Neural cell (in vitro differentiated cells): Measurements from ENCODE around the gene SEC14L1. TPM values are rescaled to one million over a fixed set of nuclear protein-coding genes. Genes with fewer than 3 reads are reported as not detected.

Source experiments
- H2AFZ ChIP-seq: fragments of 200-600, 300-800 bp; sonication (generic), shearing (Covaris generic); 2 replicates; pipeline ENCODE4 v1.6.0; 2014; ENCODE audit warnings: low read depth, mild to moderate bottlenecking, antibody characterized with exemption, low read length, moderate library complexity
- H3F3A ChIP-seq: fragments of 200-600 bp; shearing (Covaris generic); 2 replicates; pipeline ENCODE4 v1.6.1; 2016; ENCODE audit warnings: mild to moderate bottlenecking, moderate library complexity, mixed read lengths, antibody characterized with exemption, low read length; ENCODE audit not compliant: insufficient read depth, poor library complexity, severe bottlenecking
- H3K27ac ChIP-seq: fragments of 200-600, 300-800 bp; sonication (generic), shearing (Covaris generic); 2 replicates; pipeline ENCODE4 v1.5.1; 2014; ENCODE audit warnings: mild to moderate bottlenecking, low read length, moderate library complexity
- H3K27me3 ChIP-seq: fragments of 300-800, 200-600 bp; sonication (generic), shearing (Covaris generic); 2 replicates; pipeline ENCODE4 v1.6.0; 2014; ENCODE audit warnings: mild to moderate bottlenecking, low read depth, low read length, moderate library complexity; ENCODE audit not compliant: insufficient read depth
- H3K36me3 ChIP-seq: fragments of 300-800, 200-600 bp; sonication (generic), shearing (Covaris generic); 2 replicates; pipeline ENCODE4 v1.5.1; 2014; ENCODE audit warnings: mild to moderate bottlenecking, antibody characterized with exemption, low read length, moderate library complexity; ENCODE audit not compliant: insufficient read depth
- H3K4me2 ChIP-seq: fragments of 300-800, 200-600 bp; sonication (generic), shearing (Covaris generic); 2 replicates; pipeline ENCODE4 v1.6.0; 2014; ENCODE audit warnings: mild to moderate bottlenecking, low read length
- H3K4me3 ChIP-seq: fragments of 300-800, 200-600 bp; sonication (generic), shearing (Covaris generic); 2 replicates; pipeline ENCODE4 v1.5.1; 2014; ENCODE audit warnings: mild to moderate bottlenecking, low read length, moderate library complexity
- H3K79me2 ChIP-seq: fragments of 200-600 bp; shearing (Covaris generic); replicated peaks from 2 replicates; pipeline ENCODE4 v1.6.0; 2014; ENCODE audit warnings: mild to moderate bottlenecking, low read length, moderate library complexity; ENCODE audit not compliant: insufficient read depth
- H3K9ac ChIP-seq: fragments of 300-800, 200-600 bp; sonication (generic), shearing (Covaris generic); 2 replicates; pipeline ENCODE4 v1.6.1; 2016; ENCODE audit warnings: mild to moderate bottlenecking, low read length, mixed read lengths
- H3K9me2 ChIP-seq: fragments of 200-600 bp; shearing (Covaris generic); 2 replicates; pipeline ENCODE4 v1.6.1; 2016; ENCODE audit warnings: mild to moderate bottlenecking, low read length, mixed read lengths; ENCODE audit not compliant: insufficient read depth
- H3K9me3 ChIP-seq: fragments of 200-600, 300-800 bp; sonication (generic), shearing (Covaris generic); 2 replicates; pipeline ENCODE4 v1.6.1; 2016; ENCODE audit warnings: mild to moderate bottlenecking, mixed run types, low read length, moderate library complexity, mixed read lengths
- H4K20me1 ChIP-seq: fragments of 200-600 bp; shearing (Covaris generic); 2 replicates; pipeline ENCODE4 v1.6.1; 2016; ENCODE audit warnings: mild to moderate bottlenecking, mixed run types; ENCODE audit not compliant: insufficient read depth
- EP300 ChIP-seq: fragments of 450-650 bp; conservative IDR thresholded peaks from 2 replicates; pipeline ENCODE4 v1.6.1; 2014; ENCODE audit warnings: antibody characterized with exemption, mild to moderate bottlenecking, moderate library complexity; ENCODE audit not compliant: poor library complexity, severe bottlenecking
- EZH2 ChIP-seq: fragments of 200-600, 300-800 bp; shearing (Covaris generic), sonication (generic); IDR thresholded peaks from 2 replicates; pipeline ENCODE4 v1.6.1; 2014; ENCODE audit warnings: antibody characterized with exemption, low read length, borderline replicate concordance, mild to moderate bottlenecking; ENCODE audit not compliant: insufficient read depth, poor library complexity, severe bottlenecking
- MXI1 ChIP-seq: fragments of 450-650 bp; conservative IDR thresholded peaks from 2 replicates; pipeline ENCODE4 v1.6.1; 2014; ENCODE audit warnings: antibody characterized with exemption, mild to moderate bottlenecking; ENCODE audit not compliant: poor library complexity, severe bottlenecking
- RAD21 ChIP-seq: fragments of 450-650 bp; conservative IDR thresholded peaks from 2 replicates; pipeline ENCODE4 v1.6.1; 2014; ENCODE audit warnings: antibody characterized with exemption, mild to moderate bottlenecking, moderate library complexity
- REST ChIP-seq: IDR thresholded peaks from 2 replicates; pipeline ENCODE4 v1.6.1; 2012; ENCODE audit warnings: borderline replicate concordance
- SMC3 ChIP-seq: fragments of 450-650 bp; conservative IDR thresholded peaks from 2 replicates; pipeline ENCODE4 v1.6.1; 2014; ENCODE audit warnings: antibody characterized with exemption, mild to moderate bottlenecking, moderate library complexity; ENCODE audit not compliant: poor library complexity
- TAF1 ChIP-seq: IDR thresholded peaks from 2 replicates; pipeline ENCODE4 v1.6.1; 2012; ENCODE audit warnings: low read depth
- polyA plus RNA-seq: library from polyadenylated mRNA; depleted of rRNA; stranded (reverse); fragments of >200 nt; gene quantifications from 2 replicates; pipeline ENCODE4 v1.2.3, GENCODE V29; 2014
- TF ChIP-seq, protein P1 (sequence below): fragments of 450-650 bp; IDR thresholded peaks from 2 replicates; pipeline ENCODE4 v1.5.1; 2014; ENCODE audit warnings: antibody characterized with exemption, mild to moderate bottlenecking, moderate library complexity; ENCODE audit not compliant: poor library complexity, severe bottlenecking

SEC14L1 gene
- polyA plus RNA-seq, 1 donor from 2014 or later: 40.4 TPM

DNA sequence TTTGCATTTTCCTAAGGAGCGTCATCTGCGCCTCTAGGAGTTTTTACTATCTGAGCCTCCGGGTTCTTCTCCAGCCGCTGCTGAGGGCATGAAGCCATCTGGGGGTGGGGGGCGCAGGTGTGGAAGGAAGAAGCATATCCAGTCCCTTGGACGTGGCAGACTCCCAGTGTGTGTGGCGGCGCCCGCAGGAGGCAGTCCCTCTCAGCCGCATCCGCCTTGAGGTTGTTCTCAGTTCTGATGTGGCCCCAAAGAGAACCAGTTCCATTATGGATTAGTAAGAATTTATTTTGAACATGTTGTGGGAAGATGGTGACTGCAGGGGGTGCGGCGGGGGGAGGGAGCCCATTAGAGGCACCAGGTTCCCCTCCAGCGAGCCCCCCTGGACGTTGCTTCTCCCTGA, 100.2 kb downstream of the SEC14L1 start:
- no peaks in the 10 kb centered on the region for H3K9me3 ChIP-seq
- TF ChIP-seq MXI1 (no peak), TAF1 (no peak), RAD21 (no peak), SMC3 (no peak), REST (no peak), EZH2 (no peak)
- TF ChIP-seq, protein P1, sequence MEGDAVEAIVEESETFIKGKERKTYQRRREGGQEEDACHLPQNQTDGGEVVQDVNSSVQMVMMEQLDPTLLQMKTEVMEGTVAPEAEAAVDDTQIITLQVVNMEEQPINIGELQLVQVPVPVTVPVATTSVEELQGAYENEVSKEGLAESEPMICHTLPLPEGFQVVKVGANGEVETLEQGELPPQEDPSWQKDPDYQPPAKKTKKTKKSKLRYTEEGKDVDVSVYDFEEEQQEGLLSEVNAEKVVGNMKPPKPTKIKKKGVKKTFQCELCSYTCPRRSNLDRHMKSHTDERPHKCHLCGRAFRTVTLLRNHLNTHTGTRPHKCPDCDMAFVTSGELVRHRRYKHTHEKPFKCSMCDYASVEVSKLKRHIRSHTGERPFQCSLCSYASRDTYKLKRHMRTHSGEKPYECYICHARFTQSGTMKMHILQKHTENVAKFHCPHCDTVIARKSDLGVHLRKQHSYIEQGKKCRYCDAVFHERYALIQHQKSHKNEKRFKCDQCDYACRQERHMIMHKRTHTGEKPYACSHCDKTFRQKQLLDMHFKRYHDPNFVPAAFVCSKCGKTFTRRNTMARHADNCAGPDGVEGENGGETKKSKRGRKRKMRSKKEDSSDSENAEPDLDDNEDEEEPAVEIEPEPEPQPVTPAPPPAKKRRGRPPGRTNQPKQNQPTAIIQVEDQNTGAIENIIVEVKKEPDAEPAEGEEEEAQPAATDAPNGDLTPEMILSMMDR: no peak
- H3K9me2 ChIP-seq: no peaks in the 10 kb centered on the region
- no peak overlapping the region for H3K4me3 ChIP-seq
- no peaks in the 10 kb centered on the region for H3K27me3 ChIP-seq
- no peak overlapping the region for H3K9ac ChIP-seq
- H2AFZ ChIP-seq: no peak overlapping the region
- H3K4me2 ChIP-seq: no peak overlapping the region
- H3K27ac ChIP-seq: no peak overlapping the region
- no peaks in the 10 kb centered on the region for H3F3A ChIP-seq
- no peaks in the 10 kb centered on the region for H4K20me1 ChIP-seq
- H3K79me2 ChIP-seq: no peaks in the 10 kb centered on the region
- no peaks in the 10 kb centered on the region for H3K36me3 ChIP-seq

GRCh38 chr17:77242118-77242851, 101.5 kb downstream of the SEC14L1 start:
- Histone ChIP-seq H3K9me2 (no peaks in the 10 kb centered on the region), H3K9me3 (no peaks in the 10 kb centered on the region), H3K9ac (no peak overlapping the region), H3K36me3 (no peaks in the 10 kb centered on the region), H4K20me1 (no peaks in the 10 kb centered on the region), H2AFZ (no peak overlapping the region), H3K27me3 (no peaks in the 10 kb centered on the region), H3F3A (no peaks in the 10 kb centered on the region), H3K79me2 (no peaks in the 10 kb centered on the region), H3K4me3 (no peak overlapping the region), H3K4me2 (no peak overlapping the region), H3K27ac (no peak overlapping the region)
- TF ChIP-seq EP300 (no peak), SMC3 (no peak)
- TF ChIP-seq, protein P1: no peak
